Measurements from ENCODE around the gene COL4A4.

GRCh38 chr2:227206406-227206805, 42.4 kb upstream of the COL4A4 start:
- no peak for TF ChIP-seq CTCF (IDR thresholded peaks at IDR 0.05 in 8 of 11, conservative IDR thresholded peaks at IDR 0.05 in 3 of 11)
- TF ChIP-seq POLR2A (IDR thresholded peaks at IDR 0.05), result no peak

Measured in spleen (tissue), 7 donors.